Karpas-422 (cell line): Measurements from ENCODE around the gene RBM22. TPM values are rescaled to one million over a fixed set of nuclear protein-coding genes. Genes with fewer than 3 reads are reported as not detected.

Source experiments
- DNase-seq: peaks from one replicate; pipeline ENCODE4 v3.0.0-alpha.2; 2015
- H2AFZ ChIP-seq: fragments of 200-600 bp; sonication (generic); 2 replicates; pipeline ENCODE4 v1.6.1; 2014; ENCODE audit warnings: antibody characterized with exemption, low read length, mixed read lengths
- H3K27ac ChIP-seq: fragments of 200-600 bp; sonication (generic); 2 replicates; pipeline ENCODE4 v1.5.1; 2014; ENCODE audit warnings: mild to moderate bottlenecking, low read length, moderate library complexity
- H3K27me3 ChIP-seq: fragments of 200-600 bp; sonication (generic); 2 replicates; pipeline ENCODE4 v1.6.1; 2014; ENCODE audit warnings: low read length, mixed read lengths
- H3K36me3 ChIP-seq: fragments of 200-600 bp; sonication (generic); 2 replicates; pipeline ENCODE4 v1.6.1; 2014; ENCODE audit warnings: low read length, mixed read lengths; ENCODE audit not compliant: insufficient read depth
- H3K4me1 ChIP-seq: fragments of 200-600 bp; sonication (generic); 2 replicates; pipeline ENCODE4 v1.6.1; 2014; ENCODE audit warnings: mild to moderate bottlenecking, low read length, mixed read lengths
- H3K4me2 ChIP-seq: fragments of 200-600 bp; sonication (generic); 2 replicates; pipeline ENCODE4 v1.6.1; 2014; ENCODE audit warnings: low read length, low read depth, mild to moderate bottlenecking; ENCODE audit not compliant: poor library complexity, severe bottlenecking
- H3K4me3 ChIP-seq: fragments of 200-600 bp; sonication (generic); 2 replicates; pipeline ENCODE4 v1.5.1; 2014; ENCODE audit warnings: mild to moderate bottlenecking, antibody characterized with exemption, low read length, mixed read lengths
- H3K79me2 ChIP-seq: fragments of 200-600 bp; sonication (generic); 2 replicates; pipeline ENCODE4 v1.6.1; 2014; ENCODE audit warnings: mild to moderate bottlenecking, low read length, mixed read lengths
- H3K9ac ChIP-seq: fragments of 200-600 bp; sonication (generic); 2 replicates; pipeline ENCODE4 v1.6.0; 2014; ENCODE audit warnings: low read length
- H3K9me2 ChIP-seq: fragments of 200-600 bp; sonication (generic), shearing (Covaris generic); replicated peaks from 2 replicates; pipeline ENCODE4 v1.6.0; 2014; ENCODE audit warnings: mild to moderate bottlenecking, low read length, moderate library complexity; ENCODE audit not compliant: insufficient read depth
- H3K9me3 ChIP-seq: fragments of 300-700, 200-600 bp; sonication (generic); 2 replicates; pipeline ENCODE4 v1.6.1; 2014; ENCODE audit warnings: low read length, mixed read lengths
- H4K20me1 ChIP-seq: fragments of 200-600 bp; sonication (generic); 2 replicates; pipeline ENCODE4 v1.6.1; 2014; ENCODE audit warnings: mild to moderate bottlenecking, antibody characterized with exemption, low read length, low read depth; ENCODE audit not compliant: insufficient read depth
- total RNA-seq: library from RNA; depleted of rRNA; stranded (reverse); fragments of >200 nt; shearing (Covaris generic); gene quantifications from 2 replicates; pipeline ENCODE4 v1.2.3, GENCODE V29; 2014; ENCODE audit warnings: low replicate concordance; rRNA removed

RBM22 gene
- total RNA-seq, 1 experiment from 2014 or later: 53.2 TPM

- Histone ChIP-seq H3K36me3 (no peaks in the 10 kb centered on the region), H3K9me3 (no peaks in the 10 kb centered on the region), H3K4me1 (no peaks in the 10 kb centered on the region), H3K9ac (no peak overlapping the region), H4K20me1 (no peaks in the 10 kb centered on the region), H3K9me2 (no peaks in the 10 kb centered on the region), H3K27me3 (no peaks in the 10 kb centered on the region), H3K4me3 (no peak overlapping the region), H3K79me2 (no peaks in the 10 kb centered on the region), H3K27ac (no peak overlapping the region), H2AFZ (no peak overlapping the region), H3K4me2 (no peak overlapping the region)
- no peak for DNase-seq
Observed at GRCh38 chr5:150641006-150641570, 59.8 kb downstream of the RBM22 start.

Other genes with a start within 250 kb of the RBM22 start
- 8.4 and 20.9 TPM in 2 replicates for gene NDST1, start 192.9 kb downstream of the RBM22 start, total RNA-seq
- not detected in 2 replicates for gene SYNPO, start 60.4 kb downstream of the RBM22 start, total RNA-seq
- gene MYOZ3, start 39.8 kb downstream of the RBM22 start, total RNA-seq: not detected in 2 replicates
- gene DCTN4, start 58.0 kb upstream of the RBM22 start, total RNA-seq: 20.5 and 37.5 TPM in 2 replicates
- gene SMIM3, start 77.7 kb upstream of the RBM22 start, total RNA-seq: not detected in 2 replicates
- 0.87 TPM in 1 of 2 replicates, not detected in the other for gene IRGM, start 145.5 kb upstream of the RBM22 start, total RNA-seq
- gene ZNF300, start 203.9 kb upstream of the RBM22 start, total RNA-seq: not detected in 2 replicates